Psoas muscle (tissue), 8 donors: ENCODE measurements around the gene RABGGTA. TPM values are rescaled to one million over a fixed set of nuclear protein-coding genes. Genes with fewer than 3 reads are reported as not detected.

ENCODE experiments used
- ATAC-seq, 4 donors: fragments of 200-7000 bp; cut with Tn5 transposase; one replicate each; pipeline ENCODE4 v1.9.1; 2020; ENCODE audit warnings: moderate library complexity in 3 of 4, mild to moderate bottlenecking in 2 of 4
- DNase-seq, 2 donors: peaks; one replicate each; pipeline ENCODE4 v3.0.0-alpha.2; 2020
- H3K27ac ChIP-seq: fragments of 200-600 bp; one replicate; pipeline ENCODE4 v1.8.0; 2022
- H3K27me3 ChIP-seq, 3 donors: fragments of 200-600 bp in 1 of 3; one replicate each; pipeline versions ENCODE4 v1.6.1 to v1.8.0; 2013 to 2022; ENCODE audit warnings: low read length in 2 of 3, mild to moderate bottlenecking in 2 of 3, moderate library complexity in 1 of 3; ENCODE audit not compliant: insufficient read depth in 3 of 3
- H3K36me3 ChIP-seq, 2 donors: fragments of 200-600 bp in 1 of 2; one replicate each; pipeline versions ENCODE4 v1.6.1 to v1.8.0; 2013 to 2022; ENCODE audit warnings: low read depth in 1 of 2, mild to moderate bottlenecking in 1 of 2, moderate library complexity in 1 of 2; ENCODE audit not compliant: insufficient read depth in 1 of 2
- H3K4me1 ChIP-seq: fragments of 200-600 bp; one replicate; pipeline ENCODE4 v1.8.0; 2022
- H3K4me3 ChIP-seq: fragments of 200-600 bp; one replicate; pipeline ENCODE4 v1.8.0; 2022; ENCODE audit warnings: mild to moderate bottlenecking
- H3K9me3 ChIP-seq: fragments of 200-600 bp; one replicate; pipeline ENCODE4 v1.8.0; 2022
- WGBS, 3 donors: extraction: QIAGEN DNeasy Blood & Tissue Kit; methylation state at CpG; one replicate each; pipeline versions ENCODE4 v1.1.6 to v1.1.7; 2013; 5-methylcytosine and 5-hydroxymethylcytosine counted together
- intact Hi-C, 2 donors: fragments of 100-400 bp; cut with DNase I; formaldehyde crosslinking; loops; one replicate each; pipeline versions ENCODE4 v1.11.0 to v1.14.2; 2022
- polyA plus RNA-seq, 3 donors: library from polyadenylated mRNA; stranded (reverse); fragments of 200-250 nt; gene quantifications; one replicate each; pipeline ENCODE4 v1.2.3, GENCODE V29; 2013
- total RNA-seq, 4 donors: library from RNA; stranded (reverse); fragmentation: NEBNext Ultra II Directional in 2 of 4; extraction: Animal tissue kit (Norgen Biotek cat#: 25700) in 2 of 4; gene quantifications; one replicate each; pipeline versions ENCODE4 v1.2.1 to v1.2.4, GENCODE V29; 2021 to 2023
- TF ChIP-seq, protein P1 (sequence below): fragments of 200-600 bp; IDR thresholded peaks from one replicate; pipeline ENCODE4 v1.8.0; 2022; ENCODE audit warnings: antibody characterized with exemption
- donor health status: healthy with polysubstance abuse.
- donor health status: DM: no; HTN: no; CAD: no; lungs with moderate emphysema.
- donor health status: Bipolar disorder and iron deficiency.
- donor health status: healthy.
- donor health status: DM: yes; HTN: yes; CAD: no.
- donor health status: DM: no; HTN: no; CAD: no.
- donor health status: DM: no; HTN: no; CAD: no.
- donor health status: DM: yes; HTN: yes; CAD: no.

The RABGGTA gene
- total and polyA plus RNA-seq, 7 donors, result 15.1 to 36.2 (median 17.5) TPM

DNA sequence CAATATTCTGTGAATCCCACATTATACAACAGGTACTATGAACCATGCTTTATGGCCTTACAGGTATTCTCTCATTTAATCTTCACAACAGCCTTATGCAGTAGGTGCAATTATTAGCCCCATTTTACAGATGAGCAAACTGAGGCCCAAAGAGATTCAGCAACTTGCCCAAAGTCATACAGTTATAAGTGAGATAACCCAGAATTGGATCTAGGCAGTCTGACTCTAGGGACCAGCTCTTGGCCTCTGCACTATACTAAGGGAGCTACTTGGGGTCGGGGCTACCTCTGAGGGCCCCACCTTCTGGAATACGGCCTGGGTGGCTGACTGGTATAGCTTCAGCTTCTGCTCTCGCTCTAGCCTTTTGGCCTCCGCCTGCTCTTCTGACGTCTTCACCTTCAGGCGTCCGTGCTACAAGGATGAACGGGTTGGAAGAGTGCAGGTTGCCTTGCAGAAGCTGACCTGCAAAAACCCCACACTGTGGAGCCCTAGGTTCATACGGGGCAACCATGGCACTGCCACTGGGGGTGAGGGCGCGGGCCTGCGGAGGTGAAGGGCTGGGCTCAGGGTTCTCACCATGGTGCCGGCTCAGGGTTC is 762 bp downstream of the RABGGTA start:
- DNase-seq (no peak), ATAC-seq (peak in 1 of 4 donors; percentile 34)
- Histone ChIP-seq H3K27ac (peak overlapping the region; percentile 92), H3K9me3 (no peaks in the 10 kb centered on the region), H3K27me3 (no peaks in the 10 kb centered on the region), H3K36me3 (peaks cover 8 to 43% of the 10 kb centered on the region in 2 donors), H3K4me1 (no peaks in the 10 kb centered on the region), H3K4me3 (peak overlapping the region; percentile 74)
- TF ChIP-seq, protein P1, sequence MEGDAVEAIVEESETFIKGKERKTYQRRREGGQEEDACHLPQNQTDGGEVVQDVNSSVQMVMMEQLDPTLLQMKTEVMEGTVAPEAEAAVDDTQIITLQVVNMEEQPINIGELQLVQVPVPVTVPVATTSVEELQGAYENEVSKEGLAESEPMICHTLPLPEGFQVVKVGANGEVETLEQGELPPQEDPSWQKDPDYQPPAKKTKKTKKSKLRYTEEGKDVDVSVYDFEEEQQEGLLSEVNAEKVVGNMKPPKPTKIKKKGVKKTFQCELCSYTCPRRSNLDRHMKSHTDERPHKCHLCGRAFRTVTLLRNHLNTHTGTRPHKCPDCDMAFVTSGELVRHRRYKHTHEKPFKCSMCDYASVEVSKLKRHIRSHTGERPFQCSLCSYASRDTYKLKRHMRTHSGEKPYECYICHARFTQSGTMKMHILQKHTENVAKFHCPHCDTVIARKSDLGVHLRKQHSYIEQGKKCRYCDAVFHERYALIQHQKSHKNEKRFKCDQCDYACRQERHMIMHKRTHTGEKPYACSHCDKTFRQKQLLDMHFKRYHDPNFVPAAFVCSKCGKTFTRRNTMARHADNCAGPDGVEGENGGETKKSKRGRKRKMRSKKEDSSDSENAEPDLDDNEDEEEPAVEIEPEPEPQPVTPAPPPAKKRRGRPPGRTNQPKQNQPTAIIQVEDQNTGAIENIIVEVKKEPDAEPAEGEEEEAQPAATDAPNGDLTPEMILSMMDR, result no peak
- 14 to 17% (median 16%) methylated on average over 13 of the region's 13 CpGs for WGBS, 3 donors
- intact Hi-C loops, result loop anchor here in 1 of 2 donors (2.0 kb wide), 1 partner anchor 28 kb away; the partner anchor contains the start of gene TINF2

DNA sequence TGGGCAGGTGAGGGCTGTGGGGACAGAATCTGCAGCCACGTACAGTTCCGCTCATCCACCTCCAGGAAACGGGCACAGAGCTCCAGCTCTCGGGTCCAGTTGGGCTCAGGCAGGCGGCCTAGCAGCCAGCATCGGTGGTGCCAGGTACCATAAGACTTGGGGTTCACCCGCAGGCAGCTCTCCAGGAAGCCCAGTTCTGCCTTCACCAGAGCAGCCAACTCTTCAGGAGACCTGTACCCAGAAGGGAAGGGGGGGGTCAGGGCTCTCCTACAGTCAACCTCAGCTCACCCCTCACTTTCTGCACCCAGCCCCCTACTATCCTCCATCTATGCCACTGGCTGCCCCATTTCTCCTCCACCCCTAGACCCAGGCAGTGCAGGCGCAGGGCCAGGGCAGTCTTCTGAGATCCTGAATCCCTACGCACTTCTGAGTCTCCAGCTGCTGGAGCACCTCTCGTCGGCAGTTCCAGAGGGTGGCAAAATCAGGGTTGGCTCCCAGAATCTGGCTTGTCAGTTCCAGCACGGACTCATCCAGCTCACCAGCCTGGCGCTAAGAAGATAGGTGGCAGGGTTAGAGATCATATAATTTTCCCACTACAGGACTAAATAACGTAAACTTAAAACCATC is 1.4 kb downstream of the RABGGTA start:
- Histone ChIP-seq H3K4me1 (no peaks in the 10 kb centered on the region), H3K27me3 (no peaks in the 10 kb centered on the region), H3K36me3 (peaks cover 8 to 47% of the 10 kb centered on the region in 2 donors), H3K9me3 (no peaks in the 10 kb centered on the region), H3K4me3 (no peak overlapping the region), H3K27ac (no peak overlapping the region)
- intact Hi-C loops, result loop anchor here in 1 of 2 donors (2.0 kb wide), 1 partner anchor 27 kb away; the partner anchor contains the start of gene TINF2
- DNase-seq (no peak), ATAC-seq (no peak)
- WGBS, 3 donors, result 90 to 93% (median 90%) methylated on average over 14 of the region's 14 CpGs
- TF ChIP-seq, protein P1, result no peak

DNA sequence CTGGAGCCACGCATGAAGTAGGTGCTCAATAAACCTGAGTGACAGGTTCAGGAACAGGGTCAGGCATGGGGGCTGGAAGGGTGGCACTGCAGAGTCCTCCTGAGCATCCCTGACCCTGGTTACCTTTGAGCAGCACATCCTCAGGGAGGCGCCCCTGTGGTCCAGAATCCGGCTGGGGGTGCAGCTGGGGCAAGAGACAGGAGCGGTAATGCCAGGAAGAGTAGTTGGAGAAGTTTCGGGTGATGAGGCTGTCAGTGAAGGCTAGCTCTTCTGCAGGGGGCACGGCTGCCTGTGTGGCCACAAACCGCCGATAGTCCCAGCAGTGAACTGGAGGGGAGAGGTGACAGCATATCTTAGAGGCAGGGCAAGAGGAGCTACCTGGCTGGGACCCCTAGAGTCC is 2.0 kb downstream of the RABGGTA start:
- DNase-seq (no peak), ATAC-seq (no peak)
- Histone ChIP-seq H3K27ac (no peak overlapping the region), H3K4me3 (no peak overlapping the region), H3K36me3 (peaks cover 8 to 47% of the 10 kb centered on the region in 2 donors), H3K9me3 (no peaks in the 10 kb centered on the region), H3K4me1 (no peaks in the 10 kb centered on the region), H3K27me3 (no peaks in the 10 kb centered on the region)
- intact Hi-C loops, result no loop called here
- 89 to 94% (median 91%) methylated on average over 8 of the region's 8 CpGs for WGBS, 3 donors
- TF ChIP-seq, protein P1, result no peak

DNA sequence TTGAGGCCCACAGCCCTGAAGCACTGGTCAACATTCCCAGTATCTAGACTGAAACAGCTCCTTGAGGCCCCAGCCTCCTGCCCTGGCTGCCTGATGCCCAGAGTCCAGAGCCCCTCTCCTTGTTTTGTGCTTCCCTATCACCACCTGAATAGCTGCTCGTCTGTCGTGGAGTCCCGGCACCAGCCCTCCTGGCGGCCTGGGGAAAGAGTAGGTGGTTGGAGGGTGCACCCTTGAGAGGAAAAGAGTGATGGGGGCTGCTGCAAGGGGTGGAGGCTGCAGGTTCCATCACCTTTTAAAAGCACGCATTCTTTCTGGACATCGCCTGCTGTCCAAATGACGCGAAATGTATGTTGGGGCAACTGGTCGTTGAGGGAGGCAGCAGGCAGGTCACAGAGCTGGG is 3.2 kb downstream of the RABGGTA start:
- TF ChIP-seq, protein P1, result no peak
- peaks cover 8 to 47% of the 10 kb centered on the region in 2 donors for H3K36me3 ChIP-seq
- WGBS, 3 donors, result 85 to 93% (median 93%) methylated on average over 9 of the region's 9 CpGs

More for the DNA sequence above, 3.2 kb downstream of the RABGGTA start:
- intact Hi-C loops, result no loop called here
- no peaks in the 10 kb centered on the region for H3K9me3 ChIP-seq
- no peak overlapping the region for H3K27ac ChIP-seq
- H3K4me3 ChIP-seq, result no peak overlapping the region
- no peak for DNase-seq
- ATAC-seq, result no peak
- H3K27me3 ChIP-seq, result no peaks in the 10 kb centered on the region
- no peaks in the 10 kb centered on the region for H3K4me1 ChIP-seq
